GM23338 (cell line): ENCODE measurements around the gene METTL13. TPM values are rescaled to one million over a fixed set of nuclear protein-coding genes. Genes with fewer than 3 reads are reported as not detected.

Experiments used
- ATAC-seq: fragments of 200-7000 bp; cut with Tn5 transposase; 3 replicates; pipeline ENCODE4 v1.9.1; 2020
- DNase-seq: peaks from one replicate; pipeline ENCODE4 v3.0.0-alpha.2; 2015; ENCODE audit warnings: low spot score
- H2AFZ ChIP-seq: fragments of 200-600 bp; sonication (generic); 2 replicates; pipeline ENCODE4 v1.8.0; 2016; ENCODE audit warnings: antibody characterized with exemption, mild to moderate bottlenecking, moderate library complexity
- H3F3A ChIP-seq: fragments of 200-600 bp; sonication (generic); replicated peaks from 2 replicates; pipeline ENCODE4 v1.8.0; 2017; ENCODE audit warnings: antibody characterized with exemption, mixed run types, low read depth
- H3K27ac ChIP-seq: fragments of 200-600 bp; sonication (generic); 2 replicates; pipeline ENCODE4 v1.6.1; 2016; ENCODE audit warnings: low read depth
- H3K27me3 ChIP-seq: fragments of 200-600 bp; sonication (generic); 2 replicates; pipeline ENCODE4 v1.8.0; 2016; ENCODE audit warnings: mild to moderate bottlenecking, mixed run types, moderate library complexity; ENCODE audit not compliant: insufficient read depth
- H3K36me3 ChIP-seq: fragments of 200-600 bp; sonication (generic); 2 replicates; pipeline ENCODE4 v1.8.0; 2016; ENCODE audit warnings: mild to moderate bottlenecking; ENCODE audit not compliant: insufficient read depth
- H3K4me1 ChIP-seq: fragments of 200-600 bp; sonication (generic); 2 replicates; pipeline ENCODE4 v1.8.0; 2016; ENCODE audit warnings: mild to moderate bottlenecking, moderate library complexity; ENCODE audit not compliant: insufficient read depth
- H3K4me2 ChIP-seq: fragments of 200-600 bp; sonication (generic); 2 replicates; pipeline ENCODE4 v1.7.1; 2017; ENCODE audit warnings: mixed run types
- H3K4me3 ChIP-seq: fragments of 200-600 bp; sonication (generic); 2 replicates; pipeline ENCODE4 v1.6.1; 2016; ENCODE audit warnings: mixed run types
- H3K79me2 ChIP-seq: fragments of 200-600 bp; sonication (generic); replicated peaks from 2 replicates; pipeline ENCODE4 v1.8.0; 2017; ENCODE audit warnings: mild to moderate bottlenecking; ENCODE audit not compliant: insufficient read depth
- H3K9me2 ChIP-seq: fragments of 200-600 bp; sonication (generic); 2 replicates; pipeline ENCODE4 v1.8.0; 2017; ENCODE audit not compliant: insufficient read depth
- H4K20me1 ChIP-seq: fragments of 200-600 bp; sonication (generic); replicated peaks from 2 replicates; pipeline ENCODE4 v1.8.0; 2017; ENCODE audit warnings: mild to moderate bottlenecking; ENCODE audit not compliant: insufficient read depth
- H3K27ac Mint-ChIP-seq: 2 replicates; pipeline ENCODE4 v1.8.0; 2020; ENCODE audit warnings: inconsistent platforms, mild to moderate bottlenecking, moderate library complexity, mixed read lengths
- H3K27me3 Mint-ChIP-seq: 3 replicates; pipeline ENCODE4 v1.8.0; 2022; ENCODE audit warnings: low read depth, mild to moderate bottlenecking, moderate library complexity, mixed read lengths, inconsistent platforms; ENCODE audit not compliant: insufficient read depth, poor library complexity
- H3K36me3 Mint-ChIP-seq: 3 replicates; pipeline ENCODE4 v1.8.0; 2021; ENCODE audit warnings: low read depth, mild to moderate bottlenecking, inconsistent platforms, moderate library complexity, mixed read lengths
- H3K4me1 Mint-ChIP-seq: 3 replicates; pipeline ENCODE4 v1.8.0; 2020; ENCODE audit warnings: mild to moderate bottlenecking, inconsistent platforms, mixed read lengths
- H3K4me3 Mint-ChIP-seq: 3 replicates; pipeline ENCODE4 v1.8.0; 2021; ENCODE audit warnings: moderate library complexity, mild to moderate bottlenecking, inconsistent platforms, mixed read lengths
- H3K9me3 Mint-ChIP-seq: 3 replicates; pipeline ENCODE4 v1.8.0; 2020; ENCODE audit warnings: moderate library complexity, mild to moderate bottlenecking, inconsistent platforms, mixed read lengths
- CTCF ChIP-seq, 2 experiments: fragments of 200-600 bp in 1 of 2; sonication (generic) in 1 of 2; conservative IDR thresholded peaks; 2 replicates each; pipeline versions ENCODE4 v1.5.1 to v1.6.1; 2016 to 2017; ENCODE audit warnings: antibody characterized with exemption in 2 of 2, low read depth in 2 of 2, mild to moderate bottlenecking in 2 of 2, moderate library complexity in 1 of 2
- ETS1 ChIP-seq: IDR thresholded peaks from 2 replicates; pipeline ENCODE4 v1.6.1; 2016; ENCODE audit warnings: antibody characterized with exemption
- EZH2 ChIP-seq: fragments of 200-600 bp; sonication (generic); IDR thresholded peaks from one replicate; pipeline ENCODE4 v1.8.0; 2017; ENCODE audit warnings: antibody characterized with exemption, mild to moderate bottlenecking, low read depth; ENCODE audit not compliant: unreplicated experiment
- NANOG ChIP-seq: IDR thresholded peaks from 2 replicates; pipeline ENCODE4 v1.6.1; 2016; ENCODE audit warnings: antibody characterized with exemption, borderline replicate concordance
- ZNF114 ChIP-seq: fragments of 250-450 bp; sonication (Bioruptor Pico); IDR thresholded peaks from 2 replicates; pipeline ENCODE4 v1.5.0; 2020; ENCODE audit warnings: mild to moderate bottlenecking, moderate library complexity
- ZNF331 ChIP-seq: fragments of 250-450 bp; sonication (Bioruptor Pico); IDR thresholded peaks from 2 replicates; pipeline ENCODE4 v1.5.0; 2020; ENCODE audit warnings: low read depth, mild to moderate bottlenecking, moderate library complexity
- ZNF462 ChIP-seq: fragments of 250-450 bp; sonication (Bioruptor Pico); IDR thresholded peaks from 2 replicates; pipeline ENCODE4 v1.5.0; 2020; ENCODE audit warnings: mild to moderate bottlenecking, moderate library complexity
- polyA plus RNA-seq: library from polyadenylated mRNA; unstranded; fragments of >200 nt; fragmentation: Nextera tagmentation; extraction: Ambion mirVana; gene quantifications from 2 replicates; pipeline ENCODE4 v1.2.1, GENCODE V29; 2016
- total RNA-seq: library from RNA; depleted of rRNA; stranded (reverse); fragments of >200 nt; shearing (Covaris generic); gene quantifications from 2 replicates; pipeline ENCODE4 v1.2.3, GENCODE V29; 2014

Gene METTL13
- total and polyA plus RNA-seq, 2 experiments from 2014 or later, result 21.0 to 45.4 TPM

GRCh38 chr1:171748651-171749050 lies 32.8 kb upstream of the METTL13 start:
- no peaks in the 10 kb centered on the region for H3K36me3 Mint-ChIP-seq
- no peaks in the 10 kb centered on the region for H3K9me3 Mint-ChIP-seq
- Histone ChIP-seq H3K4me2 (no peak overlapping the region), H3K4me1 (peaks cover 16% of the 10 kb centered on the region), H3K36me3 (no peaks in the 10 kb centered on the region), H3K27ac (no peak overlapping the region), H2AFZ (no peak overlapping the region), H4K20me1 (no peaks in the 10 kb centered on the region), H3F3A (no peaks in the 10 kb centered on the region), H3K27me3 (no peaks in the 10 kb centered on the region), H3K4me3 (no peak overlapping the region), H3K9me2 (no peaks in the 10 kb centered on the region), H3K79me2 (no peaks in the 10 kb centered on the region)
- H3K27ac Mint-ChIP-seq, result no peak overlapping the region
- H3K4me1 Mint-ChIP-seq, result peaks cover 8% of the 10 kb centered on the region; the same call in 2 of the 3 replicates
- peaks cover 2% of the 10 kb centered on the region for H3K27me3 Mint-ChIP-seq
- ATAC-seq (no peak), DNase-seq (no peak)
- no peak overlapping the region for H3K4me3 Mint-ChIP-seq
- no peak for TF ChIP-seq EZH2
- no peak for TF ChIP-seq ZNF331
- TF ChIP-seq ZNF462 (CRISPR knock-in tag), result no peak
- no peak for TF ChIP-seq NANOG

- peaks cover 11% of the 10 kb centered on the region for H3K4me1 Mint-ChIP-seq
- no peaks in the 10 kb centered on the region for H3K79me2 ChIP-seq
- 0 out of 2 replicates have a peak, but pooled peaks cover 3% of the 10 kb centered on the region for H3F3A ChIP-seq
- no peak overlapping the region for H3K4me2 ChIP-seq
- no peak overlapping the region for H3K27ac Mint-ChIP-seq
- peaks cover 6% of the 10 kb centered on the region for H3K27me3 Mint-ChIP-seq
- ATAC-seq (no peak), DNase-seq (no peak)
- no peaks in the 10 kb centered on the region for H3K27me3 ChIP-seq
- H3K36me3 ChIP-seq, result no peaks in the 10 kb centered on the region
- H3K4me3 ChIP-seq, result no peak overlapping the region
- H3K36me3 Mint-ChIP-seq, result peaks cover 13% of the 10 kb centered on the region
- H3K27ac ChIP-seq, result no peak overlapping the region
- H3K9me3 Mint-ChIP-seq, result peaks cover 9% of the 10 kb centered on the region
- H2AFZ ChIP-seq, result peak overlapping the region; percentile 23; the same call in 1 of the 2 replicates
- H4K20me1 ChIP-seq, result no peaks in the 10 kb centered on the region
- H3K9me2 ChIP-seq, result peaks cover 15% of the 10 kb centered on the region
- peaks cover 17% of the 10 kb centered on the region for H3K4me1 ChIP-seq
- no peak overlapping the region for H3K4me3 Mint-ChIP-seq
- TF ChIP-seq CTCF (conservative IDR thresholded peaks at IDR 0.05; ENCODE audit: low read depth in 2 of 2), result no peak
- no peak for TF ChIP-seq ZNF331
- TF ChIP-seq ZNF114 (CRISPR knock-in tag), result no peak
- TF ChIP-seq NANOG, result no peak
- no peak for TF ChIP-seq ETS1
These were observed 30.2 kb upstream of the METTL13 start for GRCh38 chr1:171751221-171751620.
